Parathyroid adenoma (tissue), 2 donors: Measurements from ENCODE around the gene PRKAR1B.

Experiments
- H2AFZ ChIP-seq: fragments of 300-600 bp; sonication (generic); one replicate; pipeline ENCODE4 v1.7.0; 2017; ENCODE audit warnings: antibody characterized with exemption, mild to moderate bottlenecking
- H3K27ac ChIP-seq: fragments of 300-600 bp; sonication (generic); one replicate; pipeline ENCODE4 v1.7.0; 2017
- H3K27me3 ChIP-seq: fragments of 300-600 bp; sonication (generic); one replicate; pipeline ENCODE4 v1.7.0; 2017; ENCODE audit warnings: low read length; ENCODE audit not compliant: control insufficient read depth, insufficient read depth
- H3K36me3 ChIP-seq: fragments of 300-600 bp; sonication (generic); one replicate; pipeline ENCODE4 v1.7.0; 2017; ENCODE audit warnings: low read length; ENCODE audit not compliant: control insufficient read depth, insufficient read depth
- H3K4me1 ChIP-seq: fragments of 300-600 bp; sonication (generic); one replicate; pipeline ENCODE4 v1.7.0; 2017; ENCODE audit warnings: control low read depth
- H3K4me2 ChIP-seq: fragments of 300-600 bp; sonication (generic); one replicate; pipeline ENCODE4 v1.7.0; 2017; ENCODE audit warnings: low read length
- H3K4me3 ChIP-seq: fragments of 300-600 bp; sonication (generic); one replicate; pipeline ENCODE4 v1.7.0; 2017; ENCODE audit warnings: low read depth, low read length
- H3K79me2 ChIP-seq: fragments of 300-600 bp; sonication (generic); one replicate; pipeline ENCODE4 v1.7.0; 2017; ENCODE audit warnings: control low read depth
- H3K9ac ChIP-seq: fragments of 300-600 bp; sonication (generic); one replicate; pipeline ENCODE4 v1.7.0; 2017; ENCODE audit warnings: mild to moderate bottlenecking
- H3K9me3 ChIP-seq: fragments of 300-600 bp; sonication (generic); one replicate; pipeline ENCODE4 v1.7.0; 2017; ENCODE audit warnings: low read length; ENCODE audit not compliant: control insufficient read depth
- CTCF ChIP-seq: fragments of 300-600 bp; sonication (generic); IDR thresholded peaks from one replicate; pipeline ENCODE4 v1.7.0; 2017; ENCODE audit warnings: antibody characterized with exemption, mild to moderate bottlenecking
- donor health status: primary hyperparathyroidism.

The PRKAR1B gene

GRCh38 chr7:621572-622285, 105.4 kb downstream of the PRKAR1B start:
- no peak for TF ChIP-seq CTCF
- no peak overlapping the region for H3K9ac ChIP-seq
- peaks cover 10% of the 10 kb centered on the region for H3K9me3 ChIP-seq
- no peaks in the 10 kb centered on the region for H3K36me3 ChIP-seq
- H3K4me1 ChIP-seq: no peaks in the 10 kb centered on the region
- no peak overlapping the region for H3K27ac ChIP-seq
- H3K27me3 ChIP-seq: no peaks in the 10 kb centered on the region
- H2AFZ ChIP-seq: no peak overlapping the region
- H3K79me2 ChIP-seq: no peaks in the 10 kb centered on the region
- no peak overlapping the region for H3K4me3 ChIP-seq
- H3K4me2 ChIP-seq: no peak overlapping the region

DNA sequence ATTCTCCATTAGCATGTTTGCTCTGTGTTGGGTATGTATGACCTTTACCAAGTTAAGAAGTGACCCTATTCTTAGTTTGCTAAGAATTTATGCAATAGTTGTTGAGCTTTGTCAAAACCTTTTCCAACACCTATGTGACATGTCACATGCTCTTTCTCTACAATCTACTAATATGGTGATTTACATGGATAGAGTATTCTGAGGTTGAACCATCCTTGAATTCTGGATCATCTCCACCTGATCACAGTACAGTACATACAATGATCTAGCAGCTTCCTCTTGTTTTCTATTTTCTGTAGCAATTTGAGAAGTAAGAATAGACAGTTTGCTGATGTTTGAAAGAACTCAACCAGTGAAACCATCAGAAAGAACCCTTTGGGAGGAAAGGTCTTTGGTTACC, 106.2 kb downstream of the PRKAR1B start:
- peaks cover 10% of the 10 kb centered on the region for H3K9me3 ChIP-seq
- H3K36me3 ChIP-seq: no peaks in the 10 kb centered on the region
- H3K27ac ChIP-seq: no peak overlapping the region
- no peak overlapping the region for H3K4me2 ChIP-seq
- no peaks in the 10 kb centered on the region for H3K79me2 ChIP-seq
- no peak for TF ChIP-seq CTCF
- H3K9ac ChIP-seq: no peak overlapping the region
- no peak overlapping the region for H2AFZ ChIP-seq
- no peaks in the 10 kb centered on the region for H3K4me1 ChIP-seq
- no peaks in the 10 kb centered on the region for H3K27me3 ChIP-seq
- no peak overlapping the region for H3K4me3 ChIP-seq

GRCh38 chr7:620056-620455, 107.0 kb downstream of the PRKAR1B start:
- H2AFZ ChIP-seq: no peak overlapping the region
- no peaks in the 10 kb centered on the region for H3K4me1 ChIP-seq
- no peak for TF ChIP-seq CTCF
- peaks cover 6% of the 10 kb centered on the region for H3K9me3 ChIP-seq
- no peaks in the 10 kb centered on the region for H3K36me3 ChIP-seq
- H3K9ac ChIP-seq: no peak overlapping the region
- no peak overlapping the region for H3K4me2 ChIP-seq
- H3K27ac ChIP-seq: no peak overlapping the region
- H3K4me3 ChIP-seq: no peak overlapping the region
- H3K79me2 ChIP-seq: no peaks in the 10 kb centered on the region
- no peaks in the 10 kb centered on the region for H3K27me3 ChIP-seq

DNA sequence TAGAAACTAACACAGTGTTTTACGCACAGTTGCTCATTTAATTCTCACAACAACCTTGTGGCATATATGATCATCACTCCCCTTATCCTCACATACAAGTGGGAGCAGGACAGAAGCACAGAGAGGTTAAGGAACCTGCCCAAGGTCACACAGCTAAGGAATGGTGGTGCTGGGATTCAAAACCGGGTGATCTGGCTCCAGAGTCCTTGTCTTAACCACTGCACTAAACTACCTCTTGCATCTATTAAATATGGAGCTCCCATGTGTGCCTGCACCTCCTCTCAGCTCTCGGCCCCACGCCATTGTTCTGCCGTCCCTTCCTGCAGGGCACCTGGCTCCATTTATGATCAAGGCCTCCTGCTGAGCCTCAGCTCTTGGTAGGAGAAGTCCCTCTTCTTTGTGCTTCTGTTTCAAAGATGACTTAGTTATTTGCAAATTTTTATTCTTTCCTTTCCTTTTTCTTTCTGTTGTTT, 107.7 kb downstream of the PRKAR1B start:
- Histone ChIP-seq H3K27ac (no peak overlapping the region), H3K9ac (no peak overlapping the region), H3K4me1 (no peaks in the 10 kb centered on the region), H3K36me3 (no peaks in the 10 kb centered on the region), H3K4me3 (no peak overlapping the region), H2AFZ (no peak overlapping the region), H3K79me2 (no peaks in the 10 kb centered on the region), H3K4me2 (no peak overlapping the region), H3K27me3 (no peaks in the 10 kb centered on the region), H3K9me3 (peaks cover 6% of the 10 kb centered on the region)
- TF ChIP-seq CTCF: no peak
